Activated CD4-positive, alpha-beta memory T cell treated with anti-CD3 and anti-CD28 coated beads, Interleukin-2, amount 10 ng/mL, durations not matched to agents 7 days and 5 days (primary cell): ENCODE data around the gene CNTNAP2. TPM values are rescaled to one million over a fixed set of nuclear protein-coding genes. Genes with fewer than 3 reads are reported as not detected.

Experiments used
- CTCF ChIA-PET: fragments of 350-600 bp; sonication (Branson Sonifier 250); formaldehyde crosslinking; loops from one replicate; lab custom pipeline; 2021; ENCODE audit warnings: antibody characterized with exemption, inconsistent platforms; lab: Charles Lee
- POLR2A ChIA-PET: fragments of 350-600 bp; sonication (Branson Sonifier 250); formaldehyde crosslinking; loops from one replicate; lab custom pipeline; 2021; ENCODE audit warnings: antibody characterized with exemption; lab: Charles Lee
- DNase-seq: peaks from one replicate; pipeline ENCODE4 v3.0.0-alpha.2; 2020
- H3K27ac Mint-ChIP-seq: one replicate; pipeline ENCODE4 v1.8.0; 2021; ENCODE audit warnings: mild to moderate bottlenecking, mixed read lengths
- H3K27me3 Mint-ChIP-seq: one replicate; pipeline ENCODE4 v1.8.0; 2021; ENCODE audit warnings: mixed read lengths
- H3K36me3 Mint-ChIP-seq: one replicate; pipeline ENCODE4 v1.8.0; 2021; ENCODE audit warnings: low read depth, mixed read lengths
- H3K4me1 Mint-ChIP-seq: one replicate; pipeline ENCODE4 v1.8.0; 2021; ENCODE audit warnings: mixed read lengths
- H3K4me3 Mint-ChIP-seq: one replicate; pipeline ENCODE4 v1.8.0; 2021; ENCODE audit warnings: mild to moderate bottlenecking, mixed read lengths
- H3K9me3 Mint-ChIP-seq: one replicate; pipeline ENCODE4 v1.8.0; 2021; ENCODE audit warnings: mixed read lengths
- total RNA-seq, 2 experiments: library from RNA; stranded (reverse); gene quantifications; one replicate each; pipeline ENCODE4 v1.2.3, GENCODE V29; 2021

CNTNAP2 gene
- total RNA-seq, 2 experiments from 2014 or later = not detected

DNA sequence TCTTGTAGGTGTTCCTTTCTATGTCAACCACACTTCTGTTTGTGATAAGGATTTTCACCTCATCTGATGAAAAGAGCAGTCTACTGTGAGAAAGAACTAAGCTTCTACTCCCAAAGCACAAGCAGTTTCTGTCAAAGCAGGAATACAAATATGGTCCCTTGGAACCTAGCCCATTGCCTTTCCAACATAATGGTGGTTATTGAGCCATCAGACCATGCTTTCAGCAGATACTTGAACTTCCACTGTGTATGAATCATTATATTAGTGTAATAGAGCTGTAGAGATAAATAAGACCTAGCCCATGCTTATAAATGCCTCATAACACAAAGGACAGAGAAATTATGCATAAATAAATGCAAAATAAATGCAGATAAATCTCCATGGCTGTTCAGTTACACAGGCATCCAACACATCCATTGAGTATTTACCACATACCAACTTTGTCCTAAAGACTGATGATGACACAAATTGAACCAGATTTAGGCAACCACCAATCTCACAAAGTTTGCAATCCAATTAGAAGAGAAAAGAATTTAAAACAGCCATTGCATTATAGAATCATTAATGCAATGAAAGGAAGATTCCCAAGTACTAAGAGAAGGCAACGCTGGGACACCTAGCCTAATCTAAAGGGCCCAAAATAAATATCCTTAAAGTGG, 1744.6 kb downstream of the CNTNAP2 start:
- Mint-ChIP-seq H3K4me3 (no peak overlapping the region), H3K36me3 (no peaks in the 10 kb centered on the region), H3K4me1 (no peaks in the 10 kb centered on the region), H3K27me3 (no peaks in the 10 kb centered on the region), H3K27ac (no peak overlapping the region), H3K9me3 (peaks cover 7% of the 10 kb centered on the region)
- DNase-seq = no peak
- POLR2A ChIA-PET = no interaction called here
- CTCF ChIA-PET = no interaction called here

GRCh38 chr7:147861945-147862344, 1745.3 kb downstream of the CNTNAP2 start:
- CTCF ChIA-PET = no interaction called here
- Mint-ChIP-seq H3K36me3 (no peaks in the 10 kb centered on the region), H3K27me3 (no peaks in the 10 kb centered on the region), H3K9me3 (peaks cover 9% of the 10 kb centered on the region), H3K27ac (no peak overlapping the region), H3K4me3 (no peak overlapping the region), H3K4me1 (no peaks in the 10 kb centered on the region)
- no peak for DNase-seq
- POLR2A ChIA-PET = no interaction called here

DNA sequence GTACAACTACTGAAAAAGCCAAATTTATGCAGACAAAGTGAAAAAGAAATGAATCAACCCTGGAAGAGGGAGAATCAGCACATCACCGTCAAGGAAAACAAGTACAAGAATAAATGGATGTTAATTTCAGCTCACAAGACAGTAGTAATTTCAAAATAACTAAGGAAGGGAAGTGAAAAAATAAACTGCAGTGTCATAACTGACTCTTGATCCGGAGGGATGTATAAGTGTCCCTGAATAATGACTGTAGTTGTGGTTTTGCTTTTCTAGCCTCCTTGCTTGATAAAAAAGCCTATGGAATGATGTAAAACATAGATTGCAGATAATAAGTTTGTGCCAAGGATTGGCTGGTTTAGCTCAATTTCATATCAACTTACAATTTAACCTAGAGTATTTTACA, 1752.9 kb downstream of the CNTNAP2 start:
- Mint-ChIP-seq H3K36me3 (no peaks in the 10 kb centered on the region), H3K4me3 (no peak overlapping the region), H3K27ac (no peak overlapping the region), H3K4me1 (no peaks in the 10 kb centered on the region), H3K9me3 (peaks cover 25% of the 10 kb centered on the region), H3K27me3 (no peaks in the 10 kb centered on the region)
- POLR2A ChIA-PET = no interaction called here
- CTCF ChIA-PET = no interaction called here
- DNase-seq = no peak

DNA sequence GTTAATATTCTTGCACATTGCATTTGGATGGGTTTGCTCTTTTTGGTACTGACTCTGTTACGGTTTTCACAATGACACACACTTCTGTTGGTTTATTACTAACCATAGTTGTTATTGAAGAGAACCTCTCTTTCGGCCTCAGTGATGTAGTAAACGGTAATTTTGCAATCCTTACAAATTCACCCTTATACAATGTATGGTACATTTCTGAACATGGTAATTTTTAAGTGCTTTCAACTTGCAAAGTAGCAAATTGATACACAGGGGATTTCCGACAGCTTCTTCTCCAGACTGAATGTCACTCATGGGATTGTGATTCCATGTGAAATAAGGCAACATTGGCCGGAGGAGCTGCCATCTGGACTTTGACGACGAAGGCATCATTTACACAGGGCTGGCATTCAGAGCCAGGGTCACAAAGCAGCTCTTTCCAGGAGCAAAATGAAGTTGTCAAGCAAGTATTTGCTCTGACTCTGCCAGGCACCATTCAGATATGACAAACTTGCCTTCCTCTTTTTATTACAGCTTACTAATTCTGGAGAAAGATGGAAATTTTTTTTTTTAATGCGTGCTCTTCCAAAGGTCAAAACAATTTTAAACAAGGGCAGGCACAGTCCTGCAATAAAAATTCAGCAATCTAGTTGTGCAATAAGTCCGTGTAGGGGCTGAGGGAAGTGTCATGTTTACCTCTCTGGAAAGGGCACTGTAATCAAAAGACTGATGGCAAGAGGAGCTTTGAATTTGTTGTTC, 1762.5 kb downstream of the CNTNAP2 start:
- H3K27ac Mint-ChIP-seq = no peak overlapping the region
- ChIA-PET CTCF (no interaction called here), POLR2A (no interaction called here)
- no peaks in the 10 kb centered on the region for H3K36me3 Mint-ChIP-seq
- no peaks in the 10 kb centered on the region for H3K4me1 Mint-ChIP-seq
- H3K27me3 Mint-ChIP-seq = no peaks in the 10 kb centered on the region
- DNase-seq = no peak
- peaks cover 2% of the 10 kb centered on the region for H3K9me3 Mint-ChIP-seq
- no peak overlapping the region for H3K4me3 Mint-ChIP-seq

DNA sequence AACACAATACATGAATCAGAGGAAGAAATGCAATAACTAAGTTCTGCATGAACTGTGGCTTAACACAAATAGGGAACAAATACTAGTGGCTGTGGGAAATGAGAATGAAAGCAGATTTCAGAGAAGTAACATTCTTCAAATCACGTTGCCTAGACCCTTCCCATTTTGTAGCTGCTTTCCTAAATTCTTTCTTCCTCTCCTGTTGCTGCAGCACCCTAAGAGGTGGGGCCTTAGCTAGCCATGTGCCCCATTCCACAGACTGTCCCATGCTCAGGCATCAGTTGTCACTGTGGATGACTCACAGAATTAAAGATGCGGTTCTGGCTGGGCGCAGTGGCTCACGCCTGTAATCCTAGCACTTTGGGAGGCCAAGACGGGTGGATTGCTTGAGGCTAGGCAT, 1769.3 kb downstream of the CNTNAP2 start:
- no peak for DNase-seq
- Mint-ChIP-seq H3K4me1 (no peaks in the 10 kb centered on the region), H3K36me3 (no peaks in the 10 kb centered on the region), H3K9me3 (no peaks in the 10 kb centered on the region), H3K27ac (no peak overlapping the region), H3K4me3 (no peak overlapping the region), H3K27me3 (no peaks in the 10 kb centered on the region)
- POLR2A ChIA-PET = no interaction called here
- CTCF ChIA-PET = no interaction called here

DNA sequence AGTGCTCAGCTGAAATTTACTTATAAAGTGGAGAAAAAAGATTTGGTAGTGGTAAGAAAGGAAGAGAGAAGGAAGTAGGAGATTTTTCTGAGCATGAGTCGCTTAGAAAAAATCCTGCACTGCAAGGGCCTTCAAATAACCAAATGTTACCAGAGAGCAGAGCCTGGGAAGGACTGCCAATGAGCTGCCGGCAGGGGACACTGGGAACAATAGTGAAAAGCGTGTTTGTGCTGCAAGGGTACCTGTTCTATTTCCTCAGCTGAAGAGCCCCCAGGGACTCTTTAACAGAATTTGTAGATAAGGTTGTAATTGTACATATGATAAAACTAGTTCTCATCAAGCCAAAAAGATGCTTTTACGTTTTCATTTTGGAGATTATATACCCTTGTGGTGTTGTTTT, 1777.7 kb downstream of the CNTNAP2 start:
- no peaks in the 10 kb centered on the region for H3K27me3 Mint-ChIP-seq
- H3K4me3 Mint-ChIP-seq = no peak overlapping the region
- no peak overlapping the region for H3K27ac Mint-ChIP-seq
- no peak for DNase-seq
- ChIA-PET CTCF (no interaction called here), POLR2A (no interaction called here)
- H3K36me3 Mint-ChIP-seq = no peaks in the 10 kb centered on the region
- no peaks in the 10 kb centered on the region for H3K4me1 Mint-ChIP-seq
- no peaks in the 10 kb centered on the region for H3K9me3 Mint-ChIP-seq

DNA sequence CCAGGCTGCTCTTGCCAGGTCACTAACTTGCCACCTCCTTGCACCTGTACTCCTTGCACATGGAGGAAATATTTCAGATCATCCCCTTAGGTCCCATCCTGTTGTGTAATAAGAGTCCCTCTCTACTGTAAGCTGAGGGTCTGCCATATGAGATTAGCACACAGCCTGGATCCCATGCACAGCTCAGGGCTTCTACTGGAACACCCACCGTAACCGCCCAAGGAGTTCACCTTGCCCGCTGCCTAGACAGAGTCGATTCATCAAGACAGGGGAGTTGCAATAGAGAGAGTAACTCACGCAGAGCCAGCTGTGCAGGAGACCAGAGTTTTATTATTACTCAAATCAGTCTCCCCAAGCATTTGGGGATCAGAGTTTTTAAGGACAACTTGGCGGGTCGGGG, 1779.5 kb downstream of the CNTNAP2 start:
- Mint-ChIP-seq H3K9me3 (peaks cover 6% of the 10 kb centered on the region), H3K27ac (no peak overlapping the region), H3K4me1 (no peaks in the 10 kb centered on the region), H3K27me3 (no peaks in the 10 kb centered on the region), H3K4me3 (no peak overlapping the region), H3K36me3 (no peaks in the 10 kb centered on the region)
- DNase-seq = no peak
- CTCF ChIA-PET = no interaction called here
- POLR2A ChIA-PET = no interaction called here

DNA sequence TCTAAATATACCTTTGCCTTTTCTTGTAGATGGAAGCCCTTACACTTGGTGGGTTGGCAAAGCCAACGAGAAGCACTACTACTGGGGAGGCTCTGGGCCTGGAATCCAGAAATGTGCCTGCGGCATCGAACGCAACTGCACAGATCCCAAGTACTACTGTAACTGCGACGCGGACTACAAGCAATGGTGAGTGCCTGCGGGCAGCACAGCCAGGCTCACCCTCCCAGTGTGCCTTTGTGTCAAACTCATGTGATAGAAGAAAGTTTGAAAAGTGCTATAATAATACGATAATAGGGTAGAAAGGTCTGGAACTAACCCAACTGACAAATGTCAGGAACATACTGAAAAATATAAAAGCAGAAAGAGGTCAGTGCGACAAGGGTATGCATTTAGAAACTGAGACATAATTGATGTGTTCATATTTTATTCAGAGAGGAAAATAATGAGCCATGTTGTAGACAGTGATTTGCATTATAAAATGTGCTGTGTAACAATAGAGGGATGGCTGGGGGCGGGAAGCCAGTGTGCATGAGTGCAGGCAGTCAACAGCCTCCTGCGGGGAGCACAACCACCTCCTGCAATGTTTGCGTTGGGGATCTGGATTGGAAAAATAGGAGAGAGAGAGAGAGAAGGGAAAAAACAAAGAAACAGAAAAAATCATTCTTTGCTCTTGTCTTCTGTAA, 1787.1 kb downstream of the CNTNAP2 start:
- H3K4me3 Mint-ChIP-seq = no peak overlapping the region

GRCh38 chr7:147904219-147904576, 1787.6 kb downstream of the CNTNAP2 start:
- Mint-ChIP-seq H3K27ac (no peak overlapping the region), H3K4me3 (no peak overlapping the region), H3K27me3 (no peaks in the 10 kb centered on the region), H3K4me1 (no peaks in the 10 kb centered on the region), H3K9me3 (peaks cover 6% of the 10 kb centered on the region), H3K36me3 (no peaks in the 10 kb centered on the region)
- DNase-seq = no peak
- ChIA-PET POLR2A (no interaction called here), CTCF (no interaction called here)

More for the DNA sequence above, 1787.1 kb downstream of the CNTNAP2 start:
- CTCF ChIA-PET = no interaction called here
- POLR2A ChIA-PET = no interaction called here
- no peaks in the 10 kb centered on the region for H3K27me3 Mint-ChIP-seq
- no peak overlapping the region for H3K27ac Mint-ChIP-seq
- no peak for DNase-seq
- H3K4me1 Mint-ChIP-seq = no peaks in the 10 kb centered on the region
- peaks cover 6% of the 10 kb centered on the region for H3K9me3 Mint-ChIP-seq
- no peaks in the 10 kb centered on the region for H3K36me3 Mint-ChIP-seq

DNA sequence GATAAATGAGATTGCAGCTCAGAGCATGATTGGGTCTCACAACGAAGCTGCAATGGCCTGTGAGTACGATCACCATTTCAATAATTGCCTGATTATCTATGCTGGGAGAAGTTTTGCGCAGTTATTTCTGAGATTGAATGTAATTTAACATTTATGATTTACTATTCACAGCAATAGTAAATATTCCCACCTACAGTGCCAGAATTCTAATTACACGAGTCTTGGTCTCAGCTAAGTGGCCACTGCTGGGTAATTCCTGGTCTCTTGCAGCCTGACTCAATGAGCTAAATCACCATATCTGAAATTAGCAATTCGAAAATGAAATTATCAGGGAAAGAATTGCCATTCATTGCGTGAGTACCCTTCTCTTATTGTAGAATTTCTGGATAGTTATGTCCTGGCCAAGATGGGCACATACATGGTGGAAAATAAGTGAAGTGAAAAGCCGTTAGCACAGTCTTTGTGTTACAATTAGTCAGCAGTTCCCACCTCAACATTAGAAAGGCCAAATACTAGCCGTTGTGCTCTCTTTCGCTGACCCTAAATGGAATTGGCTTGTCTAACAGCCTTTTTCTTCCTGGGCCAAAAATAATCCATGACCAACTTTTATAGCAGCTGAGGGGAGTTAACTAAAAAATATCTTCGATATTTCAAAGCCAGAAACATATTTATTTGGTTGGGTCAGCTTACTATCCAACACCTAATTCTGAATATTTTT, 1793.0 kb downstream of the CNTNAP2 start:
- Mint-ChIP-seq H3K9me3 (no peaks in the 10 kb centered on the region), H3K27ac (no peak overlapping the region), H3K4me1 (no peaks in the 10 kb centered on the region), H3K36me3 (no peaks in the 10 kb centered on the region), H3K27me3 (no peaks in the 10 kb centered on the region), H3K4me3 (no peak overlapping the region)
- CTCF ChIA-PET = no interaction called here
- no peak for DNase-seq
- POLR2A ChIA-PET = no interaction called here

GRCh38 chr7:147911201-147911601, 1794.6 kb downstream of the CNTNAP2 start:
- no peaks in the 10 kb centered on the region for H3K4me1 Mint-ChIP-seq
- no peaks in the 10 kb centered on the region for H3K27me3 Mint-ChIP-seq
- H3K4me3 Mint-ChIP-seq = no peak overlapping the region
- ChIA-PET POLR2A (no interaction called here), CTCF (no interaction called here)
- H3K9me3 Mint-ChIP-seq = no peaks in the 10 kb centered on the region
- DNase-seq = no peak
- H3K36me3 Mint-ChIP-seq = no peaks in the 10 kb centered on the region
- no peak overlapping the region for H3K27ac Mint-ChIP-seq

GRCh38 chr7:147912291-147912690, 1795.7 kb downstream of the CNTNAP2 start:
- ChIA-PET POLR2A (no interaction called here), CTCF (interaction anchor here (1.5 kb wide), 1 partner anchor 37 kb away, joined by 3 read pairs; no protein-coding TSS in a partner anchor)
- no peaks in the 10 kb centered on the region for H3K27me3 Mint-ChIP-seq
- no peak for DNase-seq
- H3K36me3 Mint-ChIP-seq = no peaks in the 10 kb centered on the region
- H3K4me3 Mint-ChIP-seq = no peak overlapping the region
- H3K4me1 Mint-ChIP-seq = no peaks in the 10 kb centered on the region
- no peak overlapping the region for H3K27ac Mint-ChIP-seq
- H3K9me3 Mint-ChIP-seq = no peaks in the 10 kb centered on the region
